ENCODE measurements around the gene HOXA1. TPM values are rescaled to one million over a fixed set of nuclear protein-coding genes. Genes with fewer than 3 reads are reported as not detected.

HOXA1 gene
- total and polyA plus RNA-seq, 4 experiments from 2014 or later, result 0.49 to 0.75 (median 0.70) TPM

GRCh38 chr7:27068259-27068658 lies 27.5 kb downstream of the HOXA1 start:
- H3K9me3 ChIP-seq (ENCODE audit: control insufficient read depth in 1 of 2, low read length in 2 of 2), result no peaks in the 10 kb centered on the region
- ChIA-PET CTCF (ENCODE audit: partially characterized antibody) (interaction anchor here (1.2 kb wide), 1 partner anchor 8 kb away, joined by 3 read pairs; no protein-coding TSS in a partner anchor), POLR2A (ENCODE audit: partially characterized antibody) (no interaction called here)
- no peaks in the 10 kb centered on the region for H3K4me1 ChIP-seq (ENCODE audit: insufficient read depth, low read length)
- no peak for DNase-seq
- Mint-ChIP-seq H3K27ac (no peak overlapping the region), H3K9me3 (no peaks in the 10 kb centered on the region), H3K36me3 (no peaks in the 10 kb centered on the region), H3K4me1 (no peaks in the 10 kb centered on the region), H3K4me3 (no peak overlapping the region), H3K27me3 (peaks cover 9 to 13% of the 10 kb centered on the region in 2 donors)
- no peak overlapping the region for H3K27ac ChIP-seq (ENCODE audit: low read depth, low read length)
- no peaks in the 10 kb centered on the region for H3K27me3 ChIP-seq (ENCODE audit: insufficient read depth, low read length)
- no peak overlapping the region for H3K4me3 ChIP-seq (ENCODE audit: low read length in 2 of 2)
- intact Hi-C loops (cut with micrococcal nuclease), result no loop called here
- no peaks in the 10 kb centered on the region for H3K36me3 ChIP-seq (ENCODE audit: insufficient read depth, low read length)

- H3K4me3 Mint-ChIP-seq, result no peak overlapping the region
- no peaks in the 10 kb centered on the region for H3K36me3 Mint-ChIP-seq
- no peak overlapping the region for H3K27ac Mint-ChIP-seq
- intact Hi-C loops (cut with micrococcal nuclease), result no loop called here
- no peak overlapping the region for H3K4me3 ChIP-seq (ENCODE audit: low read length in 2 of 2)
- no peaks in the 10 kb centered on the region for H3K4me1 ChIP-seq (ENCODE audit: insufficient read depth, low read length)
- no peaks in the 10 kb centered on the region for H3K36me3 ChIP-seq (ENCODE audit: insufficient read depth, low read length)
- H3K4me1 Mint-ChIP-seq, result no peaks in the 10 kb centered on the region
- no peaks in the 10 kb centered on the region for H3K27me3 ChIP-seq (ENCODE audit: insufficient read depth, low read length)
- ChIA-PET CTCF (ENCODE audit: partially characterized antibody) (no interaction called here), POLR2A (ENCODE audit: partially characterized antibody) (no interaction called here)
- no peak overlapping the region for H3K27ac ChIP-seq (ENCODE audit: low read depth, low read length)
- DNase-seq, result no peak
- H3K9me3 Mint-ChIP-seq, result no peaks in the 10 kb centered on the region
- H3K27me3 Mint-ChIP-seq, result peaks cover 5 to 6% of the 10 kb centered on the region in 2 donors
- H3K9me3 ChIP-seq (ENCODE audit: control insufficient read depth in 1 of 2, low read length in 2 of 2), result no peaks in the 10 kb centered on the region
Measured at GRCh38 chr7:27066148-27066547, 29.7 kb downstream of the HOXA1 start.

- POLR2A ChIA-PET (ENCODE audit: partially characterized antibody), result no interaction called here
- Mint-ChIP-seq H3K27me3 (peaks cover 5 to 6% of the 10 kb centered on the region in 2 donors), H3K4me1 (no peaks in the 10 kb centered on the region), H3K4me3 (no peak overlapping the region), H3K9me3 (no peaks in the 10 kb centered on the region), H3K36me3 (no peaks in the 10 kb centered on the region), H3K27ac (no peak overlapping the region)
- no peak overlapping the region for H3K4me3 ChIP-seq (ENCODE audit: low read length in 2 of 2)
- CTCF ChIA-PET (ENCODE audit: partially characterized antibody), result no interaction called here
- no peaks in the 10 kb centered on the region for H3K9me3 ChIP-seq (ENCODE audit: control insufficient read depth in 1 of 2, low read length in 2 of 2)
- DNase-seq, result no peak
- H3K36me3 ChIP-seq (ENCODE audit: insufficient read depth, low read length), result no peaks in the 10 kb centered on the region
- no peaks in the 10 kb centered on the region for H3K27me3 ChIP-seq (ENCODE audit: insufficient read depth, low read length)
- no peak overlapping the region for H3K27ac ChIP-seq (ENCODE audit: low read depth, low read length)
- intact Hi-C loops (cut with micrococcal nuclease), result no loop called here
- H3K4me1 ChIP-seq (ENCODE audit: insufficient read depth, low read length), result no peaks in the 10 kb centered on the region
Measured at GRCh38 chr7:27065709-27066108, 30.1 kb downstream of the HOXA1 start.

- H3K36me3 Mint-ChIP-seq, result no peaks in the 10 kb centered on the region
- ChIA-PET CTCF (ENCODE audit: partially characterized antibody) (interaction anchor here (1.0 kb wide), 1 partner anchor 9 kb away, joined by 3 read pairs; no protein-coding TSS in a partner anchor), POLR2A (ENCODE audit: partially characterized antibody) (no interaction called here)
- Histone ChIP-seq H3K27me3 (ENCODE audit: insufficient read depth, low read length) (no peaks in the 10 kb centered on the region), H3K4me3 (ENCODE audit: low read length in 2 of 2) (no peak overlapping the region), H3K27ac (ENCODE audit: low read depth, low read length) (no peak overlapping the region), H3K36me3 (ENCODE audit: insufficient read depth, low read length) (no peaks in the 10 kb centered on the region), H3K4me1 (ENCODE audit: insufficient read depth, low read length) (no peaks in the 10 kb centered on the region), H3K9me3 (ENCODE audit: control insufficient read depth in 1 of 2, low read length in 2 of 2) (no peaks in the 10 kb centered on the region)
- H3K27me3 Mint-ChIP-seq, result peaks cover 5 to 8% of the 10 kb centered on the region in 2 donors
- H3K27ac Mint-ChIP-seq, result no peak overlapping the region
- no peaks in the 10 kb centered on the region for H3K4me1 Mint-ChIP-seq
- no peak for DNase-seq
- intact Hi-C loops (cut with micrococcal nuclease), result no loop called here
- H3K9me3 Mint-ChIP-seq, result no peaks in the 10 kb centered on the region
- no peak overlapping the region for H3K4me3 Mint-ChIP-seq
Measured at GRCh38 chr7:27064661-27065060, 31.1 kb downstream of the HOXA1 start.

GRCh38 chr7:27064159-27064558 lies 31.6 kb downstream of the HOXA1 start:
- H3K4me1 Mint-ChIP-seq, result no peaks in the 10 kb centered on the region
- POLR2A ChIA-PET (ENCODE audit: partially characterized antibody), result no interaction called here
- no peak for DNase-seq

GRCh38 chr7:27062946-27063345 lies 32.9 kb downstream of the HOXA1 start:
- Mint-ChIP-seq H3K4me3 (no peak overlapping the region), H3K27ac (no peak overlapping the region), H3K27me3 (peaks cover 9 to 12% of the 10 kb centered on the region in 2 donors), H3K4me1 (no peaks in the 10 kb centered on the region), H3K9me3 (no peaks in the 10 kb centered on the region), H3K36me3 (no peaks in the 10 kb centered on the region)
- Histone ChIP-seq H3K9me3 (ENCODE audit: control insufficient read depth in 1 of 2, low read length in 2 of 2) (no peaks in the 10 kb centered on the region), H3K4me3 (ENCODE audit: low read length in 2 of 2) (no peak overlapping the region), H3K4me1 (ENCODE audit: insufficient read depth, low read length) (no peaks in the 10 kb centered on the region), H3K36me3 (ENCODE audit: insufficient read depth, low read length) (no peaks in the 10 kb centered on the region), H3K27ac (ENCODE audit: low read depth, low read length) (no peak overlapping the region), H3K27me3 (ENCODE audit: insufficient read depth, low read length) (no peaks in the 10 kb centered on the region)
- intact Hi-C loops (cut with micrococcal nuclease), result no loop called here
- CTCF ChIA-PET (ENCODE audit: partially characterized antibody), result no interaction called here
- DNase-seq, result no peak
- POLR2A ChIA-PET (ENCODE audit: partially characterized antibody), result no interaction called here

More at GRCh38 chr7:27064159-27064558, 31.6 kb downstream of the HOXA1 start:
- no peaks in the 10 kb centered on the region for H3K9me3 Mint-ChIP-seq
- H3K4me3 Mint-ChIP-seq, result no peak overlapping the region
- peaks cover 8 to 9% of the 10 kb centered on the region in 2 donors for H3K27me3 Mint-ChIP-seq
- no peaks in the 10 kb centered on the region for H3K36me3 Mint-ChIP-seq
- H3K27ac Mint-ChIP-seq, result no peak overlapping the region
- Histone ChIP-seq H3K9me3 (ENCODE audit: control insufficient read depth in 1 of 2, low read length in 2 of 2) (no peaks in the 10 kb centered on the region), H3K4me1 (ENCODE audit: insufficient read depth, low read length) (no peaks in the 10 kb centered on the region), H3K27ac (ENCODE audit: low read depth, low read length) (no peak overlapping the region), H3K4me3 (ENCODE audit: low read length in 2 of 2) (no peak overlapping the region), H3K36me3 (ENCODE audit: insufficient read depth, low read length) (no peaks in the 10 kb centered on the region), H3K27me3 (ENCODE audit: insufficient read depth, low read length) (no peaks in the 10 kb centered on the region)
- CTCF ChIA-PET (ENCODE audit: partially characterized antibody), result interaction anchor here (0.6 to 1.0 kb wide), 2 partner anchors 10 to 1839 kb away, joined by 3 read pairs; no protein-coding TSS in a partner anchor
- intact Hi-C loops (cut with micrococcal nuclease), result no loop called here

GRCh38 chr7:27053153-27053552 lies 42.6 kb downstream of the HOXA1 start:
- H3K36me3 ChIP-seq (ENCODE audit: insufficient read depth, low read length), result no peaks in the 10 kb centered on the region
- Mint-ChIP-seq H3K27me3 (peaks cover 3 to 8% of the 10 kb centered on the region in 2 donors), H3K4me3 (no peak overlapping the region), H3K4me1 (no peaks in the 10 kb centered on the region), H3K9me3 (no peaks in the 10 kb centered on the region), H3K36me3 (no peaks in the 10 kb centered on the region), H3K27ac (no peak overlapping the region)
- no peak overlapping the region for H3K4me3 ChIP-seq (ENCODE audit: low read length in 2 of 2)
- POLR2A ChIA-PET (ENCODE audit: partially characterized antibody), result no interaction called here
- CTCF ChIA-PET (ENCODE audit: partially characterized antibody), result no interaction called here
- DNase-seq, result no peak
- H3K9me3 ChIP-seq (ENCODE audit: control insufficient read depth in 1 of 2, low read length in 2 of 2), result no peaks in the 10 kb centered on the region
- H3K4me1 ChIP-seq (ENCODE audit: insufficient read depth, low read length), result no peaks in the 10 kb centered on the region
- intact Hi-C loops (cut with micrococcal nuclease), result no loop called here
- no peaks in the 10 kb centered on the region for H3K27me3 ChIP-seq (ENCODE audit: insufficient read depth, low read length)
- no peak overlapping the region for H3K27ac ChIP-seq (ENCODE audit: low read depth, low read length)

GRCh38 chr7:27051451-27051850 lies 44.3 kb downstream of the HOXA1 start:
- H3K4me1 ChIP-seq (ENCODE audit: insufficient read depth, low read length), result no peaks in the 10 kb centered on the region

More at GRCh38 chr7:27051451-27051850, 44.3 kb downstream of the HOXA1 start:
- DNase-seq, result no peak
- H3K4me3 Mint-ChIP-seq, result no peak overlapping the region
- CTCF ChIA-PET (ENCODE audit: partially characterized antibody), result no interaction called here
- intact Hi-C loops (cut with micrococcal nuclease), result no loop called here
- no peaks in the 10 kb centered on the region for H3K9me3 ChIP-seq (ENCODE audit: control insufficient read depth in 1 of 2, low read length in 2 of 2)
- no peak overlapping the region for H3K4me3 ChIP-seq (ENCODE audit: low read length in 2 of 2)
- H3K27ac Mint-ChIP-seq, result no peak overlapping the region
- no peaks in the 10 kb centered on the region for H3K36me3 Mint-ChIP-seq
- no peaks in the 10 kb centered on the region for H3K36me3 ChIP-seq (ENCODE audit: insufficient read depth, low read length)
- H3K27me3 ChIP-seq (ENCODE audit: insufficient read depth, low read length), result no peaks in the 10 kb centered on the region
- H3K9me3 Mint-ChIP-seq, result no peaks in the 10 kb centered on the region
- no peaks in the 10 kb centered on the region for H3K4me1 Mint-ChIP-seq
- H3K27ac ChIP-seq (ENCODE audit: low read depth, low read length), result no peak overlapping the region
- POLR2A ChIA-PET (ENCODE audit: partially characterized antibody), result no interaction called here
- H3K27me3 Mint-ChIP-seq, result peaks cover 2 to 4% of the 10 kb centered on the region in 2 donors

All from CD4-positive, alpha-beta memory T cell (primary cell).